Measurements from ENCODE around the gene DCPS.

DNA sequence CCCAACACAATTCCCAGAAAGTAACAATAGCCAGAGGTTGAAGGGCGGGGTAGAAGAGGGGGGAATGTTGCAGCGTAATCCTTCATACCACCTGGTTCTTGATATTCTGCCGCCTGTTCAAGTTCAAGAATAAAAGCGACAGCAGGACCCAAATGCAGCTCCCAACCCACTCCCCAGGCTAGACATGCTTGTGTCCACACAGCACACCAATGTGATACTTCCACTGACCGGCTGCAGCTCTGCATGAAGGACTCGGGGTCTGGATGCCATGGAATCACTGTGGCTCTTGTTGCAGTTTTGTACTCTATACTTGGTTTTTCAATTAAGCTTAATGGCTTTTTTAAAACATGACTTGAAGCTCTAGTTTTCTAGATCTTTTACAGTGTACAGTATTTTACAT is 41.6 kb upstream of the DCPS start:
- TF ChIP-seq, protein P1, sequence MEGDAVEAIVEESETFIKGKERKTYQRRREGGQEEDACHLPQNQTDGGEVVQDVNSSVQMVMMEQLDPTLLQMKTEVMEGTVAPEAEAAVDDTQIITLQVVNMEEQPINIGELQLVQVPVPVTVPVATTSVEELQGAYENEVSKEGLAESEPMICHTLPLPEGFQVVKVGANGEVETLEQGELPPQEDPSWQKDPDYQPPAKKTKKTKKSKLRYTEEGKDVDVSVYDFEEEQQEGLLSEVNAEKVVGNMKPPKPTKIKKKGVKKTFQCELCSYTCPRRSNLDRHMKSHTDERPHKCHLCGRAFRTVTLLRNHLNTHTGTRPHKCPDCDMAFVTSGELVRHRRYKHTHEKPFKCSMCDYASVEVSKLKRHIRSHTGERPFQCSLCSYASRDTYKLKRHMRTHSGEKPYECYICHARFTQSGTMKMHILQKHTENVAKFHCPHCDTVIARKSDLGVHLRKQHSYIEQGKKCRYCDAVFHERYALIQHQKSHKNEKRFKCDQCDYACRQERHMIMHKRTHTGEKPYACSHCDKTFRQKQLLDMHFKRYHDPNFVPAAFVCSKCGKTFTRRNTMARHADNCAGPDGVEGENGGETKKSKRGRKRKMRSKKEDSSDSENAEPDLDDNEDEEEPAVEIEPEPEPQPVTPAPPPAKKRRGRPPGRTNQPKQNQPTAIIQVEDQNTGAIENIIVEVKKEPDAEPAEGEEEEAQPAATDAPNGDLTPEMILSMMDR (IDR thresholded peaks at IDR 0.05) = no peak
- TF ChIP-seq POLR2AphosphoS5 (IDR thresholded peaks at IDR 0.05) = no peak
